HG02571 (cell line): ENCODE measurements around the gene TMEM131L.

Experiments used
- ATAC-seq: cut with Tn5 transposase; IDR thresholded peaks from one replicate; pipeline ENCODE4 v1.9.1; 2021; ENCODE audit warnings: mild to moderate bottlenecking, moderate library complexity; ENCODE audit not compliant: unreplicated experiment

The TMEM131L gene

DNA sequence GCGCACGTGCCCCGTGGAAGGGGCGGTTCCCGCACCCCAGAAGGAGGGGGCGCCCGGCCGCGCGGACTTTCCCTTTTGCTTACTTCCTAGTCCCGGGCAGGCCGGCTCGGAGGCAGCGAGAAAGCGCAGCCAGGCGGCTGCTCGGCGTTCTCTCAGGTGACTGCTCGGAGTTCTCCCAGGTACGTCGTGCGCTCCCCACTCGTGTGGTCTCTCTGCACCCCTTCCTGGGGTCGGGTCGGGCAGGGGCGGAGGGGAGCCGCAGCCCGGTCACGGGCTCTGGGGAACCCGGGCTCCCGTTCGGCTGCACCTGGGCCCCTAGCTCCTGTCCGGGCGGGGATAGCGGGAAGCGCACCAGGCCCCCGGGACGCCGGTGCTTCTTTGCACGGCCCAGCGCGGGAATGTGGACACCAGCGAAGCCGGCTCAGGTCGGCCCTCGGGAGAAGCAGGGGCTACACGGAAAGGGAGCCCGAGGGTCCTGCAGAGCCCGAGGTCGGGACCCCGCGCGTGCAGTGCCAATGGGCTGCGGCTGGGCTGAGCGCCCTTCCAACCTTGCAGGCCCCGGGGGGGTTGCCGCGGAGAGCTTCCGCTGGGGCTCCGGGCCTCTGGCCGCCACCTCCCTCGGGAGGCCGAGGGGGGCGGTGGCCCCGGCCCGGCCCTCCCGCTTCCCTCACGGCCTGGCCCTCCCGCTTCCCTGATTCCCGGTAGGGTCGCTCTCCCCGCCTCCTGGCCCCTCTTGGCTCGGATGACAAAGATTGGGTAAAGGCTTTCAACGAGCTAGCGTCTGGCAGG is 218.2 kb downstream of the TMEM131L start, which contains the start of gene TLR2:
Gene TLR2 (plus strand): TSS at position 99 of the 789 bp plus-strand sequence. CDS start 18,628 bp downstream, outside the sequence.
- ATAC-seq: peak; percentile 89

DNA sequence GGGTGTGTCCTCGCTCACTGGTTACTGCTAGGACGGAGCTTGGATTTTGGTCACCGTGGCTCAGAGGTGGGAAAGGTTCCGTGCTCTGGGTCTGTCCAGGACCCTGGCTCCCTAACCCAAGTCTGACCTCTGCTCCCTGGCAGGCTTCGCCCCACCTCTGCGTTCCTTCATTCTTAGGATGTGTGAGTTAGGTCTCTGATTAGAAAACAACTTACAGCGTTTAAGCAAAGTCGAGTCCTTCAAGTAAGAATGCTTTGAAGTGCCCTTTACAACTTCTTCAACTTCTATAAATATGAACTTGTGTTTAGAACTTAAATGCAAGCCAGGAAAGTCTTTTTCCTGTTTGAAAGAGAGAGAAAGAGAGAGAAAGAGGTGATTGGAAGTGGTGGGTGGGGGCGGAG is 218.8 kb downstream of the TMEM131L start:
- ATAC-seq: peak; percentile 16
